Limb (tissue), 2 donors: ENCODE measurements around the gene KCNJ5.

Experiments
- DNase-seq, 2 donors: peaks; one replicate each; pipeline ENCODE4 v3.0.0-alpha.2; 2016; ENCODE audit errors: extremely low spot score in 2 of 2

Gene KCNJ5

DNA sequence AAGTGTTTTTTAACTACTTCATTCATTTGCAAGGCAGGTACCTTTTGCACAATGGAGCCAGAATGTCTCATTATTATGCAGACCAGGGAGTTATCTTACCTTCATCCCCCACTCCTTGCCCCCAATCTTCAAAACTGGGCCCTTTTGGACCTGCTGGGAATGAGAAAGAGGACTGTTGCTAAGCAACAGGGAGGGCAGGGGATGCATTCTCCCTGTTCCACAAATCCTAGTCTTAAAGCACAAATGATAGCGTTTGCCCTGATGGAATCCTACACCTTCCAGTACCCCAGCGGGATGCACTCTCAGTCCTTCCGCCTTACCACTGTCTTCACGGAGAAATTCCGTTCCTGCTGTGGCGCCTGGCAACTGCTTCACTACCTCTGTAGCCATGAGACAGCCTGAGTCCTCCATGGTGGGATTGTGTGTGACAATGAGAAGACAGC is 20.0 kb upstream of the KCNJ5 start:
- DNase-seq, result no peak

DNA sequence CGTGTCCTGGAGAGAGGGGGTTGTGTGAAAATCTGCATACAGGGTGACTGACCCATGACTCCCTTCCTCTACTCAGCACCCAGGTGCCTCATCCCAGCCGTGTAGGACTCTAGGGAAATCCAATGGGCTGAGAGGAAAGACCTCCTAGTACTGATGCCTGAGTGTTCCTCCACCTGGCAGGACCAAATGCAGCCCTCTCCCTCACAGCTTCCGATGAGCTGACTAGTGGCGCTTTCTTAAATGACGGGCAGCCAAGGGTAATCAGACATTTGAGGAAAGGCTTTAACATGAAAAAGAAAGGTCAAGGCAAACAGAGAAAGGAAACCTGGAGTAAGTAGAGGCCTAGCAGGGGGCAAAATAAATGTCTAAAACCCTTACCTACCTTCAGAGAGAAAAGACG is 19.1 kb upstream of the KCNJ5 start:
- no peak for DNase-seq

DNA sequence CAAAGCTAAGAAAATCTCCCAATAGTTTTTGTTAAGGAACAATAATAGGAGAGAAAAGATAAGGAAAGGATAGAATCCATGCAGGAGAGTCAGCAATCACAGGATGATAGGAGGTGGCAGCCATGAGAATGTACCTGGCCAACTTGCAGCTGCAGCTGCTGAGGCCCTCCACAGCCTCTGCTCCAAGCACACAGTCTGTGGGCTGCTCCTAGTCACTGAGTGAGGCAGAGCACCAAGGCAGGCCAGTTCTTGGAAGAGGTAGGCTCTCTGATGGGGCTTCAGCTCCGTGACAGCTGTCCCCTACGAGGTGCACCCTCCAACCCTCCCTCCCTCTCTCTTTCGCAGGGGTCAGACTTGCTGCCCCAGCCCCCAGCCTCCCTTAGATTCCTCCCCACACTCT is 18.6 kb upstream of the KCNJ5 start:
- no peak for DNase-seq

DNA sequence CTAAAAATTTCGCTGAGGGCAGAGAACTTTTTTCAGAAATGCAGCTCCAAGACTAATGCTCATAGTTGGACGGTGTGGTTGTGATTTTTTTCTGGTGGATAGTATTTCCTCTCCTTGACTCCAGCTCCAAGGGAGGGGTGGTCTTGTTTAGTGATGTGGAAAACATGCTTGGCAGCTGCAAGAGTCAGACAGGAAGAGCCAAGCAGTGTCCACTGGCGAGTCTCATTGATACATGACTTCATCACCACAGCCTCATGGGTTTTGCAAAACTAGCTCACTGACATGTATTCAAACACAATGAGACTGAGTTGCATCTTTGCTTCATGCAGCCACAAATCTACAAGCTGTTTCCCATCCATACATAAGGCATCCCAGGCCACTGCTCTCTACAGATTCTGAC is 16.7 kb upstream of the KCNJ5 start:
- peak in 1 of 2 donors; percentile 20 for DNase-seq

DNA sequence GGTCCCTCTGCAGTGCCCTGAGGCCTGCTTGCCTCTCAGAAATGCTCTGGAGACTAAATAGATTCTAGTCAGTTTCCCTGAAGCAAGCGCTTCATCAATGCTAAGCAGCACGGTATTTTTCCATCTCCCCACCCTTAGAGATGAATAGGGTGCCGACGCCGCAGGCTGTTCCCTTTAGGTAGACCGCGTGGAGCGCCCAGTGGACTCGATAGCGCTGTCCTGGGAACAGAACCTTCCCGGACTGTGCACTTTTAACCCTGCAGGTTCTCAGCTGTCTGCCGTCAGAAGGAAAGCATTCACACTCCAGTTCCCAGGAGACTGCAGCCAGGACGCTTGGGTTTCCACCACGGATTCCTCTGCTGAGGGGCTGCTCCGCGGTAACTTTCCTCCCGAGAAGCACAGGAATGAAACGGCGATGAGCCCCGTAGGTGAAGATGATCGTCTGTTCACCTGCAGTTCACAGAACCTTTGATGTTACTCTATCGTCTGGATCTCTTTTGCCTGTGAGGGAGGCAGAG is 15.0 kb upstream of the KCNJ5 start:
- DNase-seq, result no peak

DNA sequence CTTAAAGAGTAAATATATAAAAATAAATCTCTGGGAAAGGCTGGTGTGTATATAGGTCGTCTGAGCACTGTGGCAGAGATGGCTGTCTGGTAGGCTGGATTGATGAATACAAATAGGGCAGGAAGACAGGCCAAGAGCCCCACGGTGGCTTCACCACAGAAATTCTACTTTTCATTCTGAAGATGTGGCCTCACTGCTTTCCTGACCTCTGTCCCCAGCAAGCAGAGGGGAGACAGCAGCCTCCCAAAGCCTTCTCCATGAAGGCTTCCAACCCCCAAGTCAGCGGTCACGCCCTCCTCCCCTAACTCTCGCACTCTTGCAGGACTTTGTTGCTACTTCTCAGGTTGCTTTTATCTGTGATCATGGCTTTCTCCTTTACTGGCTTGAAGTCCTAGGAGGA is 13.4 kb upstream of the KCNJ5 start:
- DNase-seq, result no peak

DNA sequence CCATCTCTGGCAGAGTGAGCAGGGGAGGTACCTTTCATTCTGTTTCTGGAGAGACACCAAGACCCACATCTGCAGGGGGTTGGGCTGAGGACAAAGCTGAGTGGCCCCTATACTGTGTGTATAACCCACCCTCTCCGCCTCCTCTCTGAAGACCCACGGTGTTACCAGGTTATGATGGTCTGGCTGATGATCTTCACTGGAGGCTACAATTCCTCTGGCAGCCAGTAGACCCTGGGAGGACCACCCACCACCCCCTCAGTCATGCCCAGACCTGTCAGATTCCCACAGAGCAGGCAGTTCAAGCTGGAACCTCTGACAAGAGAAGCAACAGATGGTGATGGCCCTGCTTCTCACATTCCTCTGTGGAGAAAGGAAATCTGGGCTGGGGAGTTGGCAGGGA is 12.7 kb upstream of the KCNJ5 start:
- DNase-seq, result no peak

DNA sequence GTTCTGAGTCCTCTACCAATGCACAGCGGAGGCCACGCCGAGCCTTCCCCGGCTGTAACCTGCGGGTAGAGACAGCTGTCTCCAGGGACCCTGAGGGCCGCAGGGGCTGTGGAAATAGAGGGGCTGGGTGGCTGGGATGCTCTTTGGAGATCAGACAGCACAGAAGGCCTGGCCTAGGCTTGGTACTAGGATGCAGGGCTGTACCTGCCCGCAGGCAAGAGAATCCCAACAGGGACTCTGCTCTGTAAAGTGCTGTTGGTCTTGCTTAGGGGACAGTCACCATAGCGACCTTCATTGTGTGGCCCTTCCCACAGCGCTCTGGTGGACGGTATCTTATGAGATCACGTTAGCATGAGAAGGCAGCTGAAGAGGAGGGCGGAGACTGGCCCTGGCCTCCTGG is 11.3 kb upstream of the KCNJ5 start:
- no peak for DNase-seq

DNA sequence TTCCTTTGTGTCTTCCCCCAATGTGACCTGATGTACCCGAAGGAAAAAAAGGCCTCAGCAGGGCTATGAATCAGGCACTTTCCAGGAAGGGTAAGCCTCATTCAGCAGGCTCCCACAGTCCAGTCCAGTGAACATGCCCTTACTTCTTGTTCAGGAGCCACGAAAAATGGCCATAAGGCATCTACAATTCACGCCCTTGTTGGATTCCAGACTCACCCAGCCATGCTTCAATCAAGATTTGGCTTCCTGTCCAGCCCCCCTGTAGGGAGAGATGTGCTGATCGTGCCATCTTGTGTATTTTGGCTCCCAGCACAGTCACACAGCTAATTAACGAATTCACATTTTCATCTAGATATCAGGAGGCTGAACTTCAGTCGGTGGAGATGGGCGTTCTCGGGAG is 9.9 kb upstream of the KCNJ5 start:
- DNase-seq, result no peak

DNA sequence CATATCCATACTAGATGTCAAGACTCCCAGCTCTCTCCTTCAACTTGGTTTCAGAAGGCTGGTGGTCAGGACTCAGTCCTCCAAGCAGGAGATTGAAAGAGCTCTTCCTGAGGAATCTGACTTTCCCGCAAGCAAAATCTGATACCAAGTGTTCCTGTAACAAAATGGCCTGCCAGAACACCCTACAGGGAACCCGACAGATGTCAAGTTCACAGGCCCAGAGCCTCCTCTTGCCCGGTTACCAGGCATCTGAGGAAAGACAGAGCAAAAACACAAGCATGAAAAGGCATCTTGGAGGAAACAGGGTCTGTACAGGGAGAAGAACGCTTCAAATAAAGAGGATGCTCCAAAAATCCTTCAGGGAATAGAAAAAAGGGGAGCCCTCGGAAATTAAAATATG is 8.7 kb upstream of the KCNJ5 start:
- DNase-seq, result no peak

DNA sequence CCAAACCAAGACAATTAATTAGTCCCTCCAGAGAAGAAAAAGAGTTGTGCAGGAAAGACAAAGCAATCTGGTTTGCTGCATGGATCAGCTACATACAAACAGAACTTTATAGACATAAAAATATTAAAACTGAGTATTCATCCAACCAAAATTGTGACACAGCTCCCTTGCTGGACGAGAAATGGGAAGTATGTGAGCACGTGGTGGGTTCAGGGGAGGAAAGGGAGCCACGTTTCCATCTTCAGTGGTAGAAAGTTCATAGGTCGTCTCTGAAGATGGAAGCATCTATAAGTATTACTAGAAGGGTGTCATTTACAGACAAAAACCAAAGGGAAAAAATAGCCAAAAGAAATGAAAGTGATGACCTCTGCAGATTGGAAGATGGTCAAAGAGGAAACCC is 7.1 kb upstream of the KCNJ5 start:
- DNase-seq, result no peak

DNA sequence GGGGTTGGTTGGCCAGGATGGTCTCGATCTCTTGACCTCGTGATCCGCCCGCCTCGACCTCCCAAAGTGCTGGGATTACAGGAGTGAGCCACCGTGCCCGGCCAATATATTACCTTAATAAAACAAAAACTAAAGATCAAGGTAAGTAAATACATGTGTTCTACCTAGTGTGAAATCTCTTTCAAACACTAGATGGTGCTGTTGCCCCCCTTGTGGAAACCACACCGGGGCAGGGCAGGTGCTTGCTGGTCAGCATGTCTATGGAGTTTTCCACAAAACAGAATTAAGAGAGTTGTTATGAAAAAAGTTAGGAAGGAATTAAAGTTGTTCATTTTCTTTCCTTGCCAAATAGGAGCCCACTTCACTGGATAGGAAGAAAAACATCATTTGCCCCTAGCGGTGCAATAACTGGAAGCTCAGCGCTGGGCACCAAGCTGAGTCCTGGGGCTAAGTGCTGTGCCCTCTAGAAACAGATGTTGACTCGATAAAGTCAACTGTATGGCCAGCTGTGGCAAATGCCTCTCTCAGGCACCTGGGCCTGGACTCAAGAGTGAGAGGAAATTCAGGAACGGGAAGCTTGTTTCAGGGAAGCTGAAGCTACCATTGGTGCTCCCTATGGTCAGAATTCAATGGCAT is 6.3 kb upstream of the KCNJ5 start:
- DNase-seq, result peak; percentile 65 to 73

DNA sequence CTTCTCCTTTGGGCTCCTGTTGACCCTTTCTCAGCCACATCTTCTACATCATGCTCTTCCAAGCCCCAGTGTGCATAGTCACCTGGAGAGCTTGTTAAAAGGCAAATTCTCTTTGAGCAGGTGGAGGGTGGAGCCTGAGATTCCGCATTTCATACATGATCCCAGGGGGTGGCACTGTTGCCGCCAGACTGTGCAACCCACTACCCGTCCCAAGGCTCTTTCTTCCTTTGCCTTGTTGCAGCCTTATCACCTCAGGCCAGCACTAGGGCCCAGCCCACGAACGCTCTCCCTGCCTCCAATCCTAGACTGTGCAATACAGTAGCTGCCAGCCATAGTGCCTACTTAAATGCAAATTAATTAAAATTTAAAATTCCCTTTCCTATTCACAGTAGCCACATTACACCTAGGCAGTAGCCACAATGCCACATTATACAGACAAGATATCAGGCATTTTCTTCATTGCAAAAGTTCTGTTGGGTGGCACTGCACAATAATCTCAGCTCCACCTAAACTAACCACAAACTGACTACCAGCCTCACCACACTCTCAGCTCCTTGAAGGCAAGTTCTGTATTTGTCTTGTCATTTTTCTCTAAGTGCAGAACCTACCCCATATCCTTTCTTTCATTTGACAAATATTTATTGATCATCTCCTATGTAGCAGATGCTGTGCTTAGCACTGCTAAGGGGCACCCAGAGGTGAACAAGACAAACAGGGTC is 4.6 kb upstream of the KCNJ5 start:
- no peak for DNase-seq

DNA sequence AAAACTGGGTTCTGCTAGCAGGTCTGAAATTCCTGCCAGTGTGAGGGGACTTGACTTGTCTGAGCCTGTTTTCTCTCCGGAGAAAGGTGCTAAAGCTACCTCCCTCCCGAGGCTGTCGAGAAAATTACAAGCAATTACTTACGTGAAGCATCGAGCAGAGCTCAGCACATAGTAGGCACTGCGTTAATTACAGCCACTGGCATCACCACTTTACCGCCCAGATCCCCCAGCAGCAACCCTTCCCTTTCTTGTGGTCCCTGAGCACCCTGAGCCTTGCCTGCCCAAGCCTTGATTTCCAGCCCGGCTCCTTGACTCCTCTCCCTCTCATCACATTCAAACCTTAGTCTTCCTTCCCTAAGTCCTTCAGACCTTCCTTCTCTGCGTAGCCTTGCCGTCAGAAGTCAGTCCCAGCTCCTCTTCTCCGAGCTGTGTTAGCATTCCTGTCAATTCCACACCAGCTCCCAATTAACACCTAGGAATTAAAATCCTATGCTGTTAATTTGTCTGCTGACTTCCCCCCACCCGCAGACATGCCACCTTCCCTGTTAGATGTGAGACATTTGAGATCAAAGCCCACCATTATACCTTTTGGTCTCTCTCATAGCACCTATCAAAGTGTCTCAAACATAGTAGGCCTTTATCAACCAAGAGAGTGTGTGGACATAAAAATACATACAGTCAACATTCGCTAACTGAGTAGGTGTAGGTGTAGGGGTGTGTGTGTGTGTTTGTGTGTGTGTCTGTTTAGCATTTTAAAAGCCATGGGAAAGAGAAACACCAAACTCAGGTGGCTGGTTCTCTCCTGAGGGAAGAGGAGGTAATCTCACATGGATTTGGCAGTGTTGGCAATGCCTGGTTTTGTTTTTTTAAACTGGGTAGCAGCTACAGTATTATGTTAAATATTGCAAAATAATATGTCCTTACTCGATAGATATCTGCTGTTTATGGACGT is 2.8 kb upstream of the KCNJ5 start:
- DNase-seq, result no peak

DNA sequence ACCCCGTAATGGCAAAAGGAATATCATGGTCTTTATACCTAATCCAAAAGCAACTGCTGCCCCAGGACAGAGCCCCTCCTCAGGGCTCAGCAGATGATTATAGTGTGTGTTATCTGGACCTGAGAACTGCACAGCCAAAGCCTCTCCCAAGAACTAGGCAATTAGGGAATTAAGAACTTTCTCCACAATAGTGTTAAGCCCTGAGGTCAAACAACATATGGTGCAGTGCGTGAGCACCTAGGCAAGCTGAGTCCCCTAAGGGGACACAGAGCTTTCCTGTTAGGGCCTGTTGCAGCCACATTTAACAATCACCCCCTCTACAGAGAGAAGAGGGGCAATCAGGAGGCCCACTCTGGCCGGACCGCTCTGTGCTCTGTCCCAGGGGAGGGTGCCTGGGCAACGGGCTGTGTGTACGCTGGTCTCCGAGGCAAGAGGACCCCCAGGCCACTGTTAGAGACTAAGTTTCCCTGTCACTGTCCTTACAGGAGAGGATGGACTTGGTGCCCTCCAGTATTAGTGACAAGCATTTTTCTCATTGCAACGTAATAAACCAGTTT is 1.4 kb upstream of the KCNJ5 start:
- no peak for DNase-seq

DNA sequence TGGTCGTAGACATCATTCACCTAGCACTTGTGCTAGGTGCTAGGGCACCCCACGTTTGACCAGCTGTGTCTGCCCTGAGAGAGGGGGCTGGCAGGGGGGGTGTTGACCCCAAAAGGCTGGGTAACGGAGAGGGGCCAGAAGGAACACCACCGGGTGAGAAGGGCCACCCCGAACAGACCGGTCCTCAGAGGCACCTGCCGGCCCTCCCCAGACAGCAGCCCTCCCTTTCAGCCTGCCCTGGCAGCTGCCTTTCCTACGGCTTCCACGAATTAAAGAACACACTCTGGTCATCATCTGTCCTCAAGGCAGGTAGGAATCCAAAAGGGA is 977 bp upstream of the KCNJ5 start:
- DNase-seq, result no peak

DNA sequence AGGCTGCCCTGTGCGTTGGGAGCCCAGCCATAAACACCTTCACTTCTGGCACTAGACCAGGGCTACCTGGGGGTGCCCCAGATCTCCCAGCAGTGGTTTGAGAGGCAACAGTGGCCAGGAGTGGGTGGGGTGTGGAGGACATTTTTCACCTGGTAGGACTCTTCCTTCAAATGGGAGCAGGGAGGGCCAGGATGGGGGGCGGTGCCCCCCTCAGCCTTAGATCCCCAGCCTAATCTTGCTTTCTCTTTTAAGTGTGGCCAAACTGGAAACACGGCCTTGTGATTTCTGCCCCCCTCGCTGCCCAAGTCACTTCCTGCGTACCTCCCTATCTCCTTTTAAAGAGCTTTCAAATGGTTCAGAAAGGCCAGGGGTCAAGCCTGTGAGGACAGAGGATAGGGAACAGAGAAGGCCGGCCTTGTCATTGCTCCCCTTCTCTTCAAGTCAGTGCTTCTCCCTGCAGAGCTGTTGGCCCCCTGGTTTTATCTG is 800 bp downstream of the KCNJ5 start:
- no peak for DNase-seq

DNA sequence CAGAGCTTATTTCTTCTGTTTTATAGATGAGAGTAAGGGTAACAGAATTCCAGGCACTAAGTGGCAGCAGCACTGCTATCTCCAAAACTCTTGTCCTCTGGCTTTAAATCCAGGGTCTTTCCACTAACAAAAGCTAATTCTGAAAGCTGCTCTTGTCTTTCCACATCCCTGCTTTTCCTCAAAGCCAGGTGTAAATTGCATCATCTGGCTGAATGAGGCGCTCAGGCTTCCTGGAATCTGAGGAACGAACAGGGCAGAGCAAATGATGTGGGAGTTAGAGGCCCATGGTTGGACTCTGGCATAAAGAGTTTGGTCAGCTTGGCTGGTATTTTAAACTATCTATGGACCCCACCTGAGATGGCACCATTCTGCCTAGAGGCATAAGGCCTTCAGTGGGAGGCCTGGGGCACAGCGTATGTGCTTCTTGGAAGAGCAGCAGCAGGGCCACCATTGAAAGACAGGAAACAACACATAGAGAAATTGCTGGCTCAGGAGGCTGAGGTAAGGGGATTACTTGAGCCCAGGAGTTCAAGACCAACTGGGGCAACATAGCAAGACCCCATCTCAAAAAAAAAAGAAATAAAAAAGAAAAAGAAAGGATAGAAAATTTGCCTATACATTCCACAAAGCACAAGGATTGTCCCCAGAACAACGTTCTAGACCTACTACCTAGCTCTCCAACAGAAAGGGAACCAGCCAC is 1.9 kb downstream of the KCNJ5 start:
- DNase-seq, result no peak

DNA sequence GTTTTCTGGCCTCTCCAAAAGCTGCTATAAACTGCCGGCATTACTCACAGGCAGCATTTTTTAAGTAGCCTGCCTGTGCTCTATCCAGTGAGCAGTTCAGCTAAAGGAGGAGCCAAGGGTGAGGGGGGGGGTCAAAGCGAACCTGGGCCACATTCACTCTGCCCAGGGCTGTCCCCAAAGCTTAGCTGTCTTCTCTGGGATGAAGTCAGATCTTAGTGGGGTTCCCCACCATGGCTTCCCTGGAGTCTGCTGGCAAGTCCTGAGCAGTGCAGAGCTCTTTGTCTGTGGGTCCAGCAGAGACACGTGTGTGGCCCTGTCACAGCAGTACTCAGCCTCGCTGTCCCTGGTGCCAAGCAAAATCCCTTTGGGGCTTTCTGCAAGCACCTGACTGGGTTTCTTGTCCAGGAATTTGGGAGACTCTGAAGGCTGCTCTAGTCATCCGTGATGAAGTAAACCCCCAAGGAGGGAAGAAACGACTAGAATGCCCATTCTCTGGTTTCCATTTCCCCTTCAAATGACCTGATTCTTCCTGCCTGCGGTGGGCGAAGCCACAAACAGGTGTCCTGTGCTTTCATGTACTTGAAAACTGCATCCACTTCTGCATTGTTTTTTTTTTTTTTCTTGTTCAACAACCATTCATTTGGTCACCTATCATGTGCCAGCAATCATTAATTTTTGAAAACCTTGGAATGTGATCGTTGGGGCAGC is 2.6 kb downstream of the KCNJ5 start:
- no peak for DNase-seq

DNA sequence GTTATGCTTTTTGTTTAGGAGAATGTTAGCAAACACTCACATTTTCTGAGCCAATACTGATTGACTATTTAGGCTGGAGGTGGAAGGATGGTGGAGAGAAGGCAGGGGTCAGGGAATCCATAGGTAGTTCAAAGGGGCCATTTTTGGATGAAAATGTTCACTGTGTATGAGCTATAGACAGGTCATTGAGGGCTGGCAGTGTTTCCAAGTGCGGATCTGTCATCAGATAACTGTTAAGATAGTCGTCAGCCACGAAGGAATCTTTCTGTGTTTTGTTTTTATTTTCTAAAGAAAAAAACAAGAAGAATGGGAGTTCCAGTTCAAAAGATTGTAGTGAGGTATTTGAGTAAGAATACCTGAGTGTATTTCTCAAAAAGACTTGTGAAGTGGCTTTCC is 3.1 kb downstream of the KCNJ5 start:
- DNase-seq, result no peak

DNA sequence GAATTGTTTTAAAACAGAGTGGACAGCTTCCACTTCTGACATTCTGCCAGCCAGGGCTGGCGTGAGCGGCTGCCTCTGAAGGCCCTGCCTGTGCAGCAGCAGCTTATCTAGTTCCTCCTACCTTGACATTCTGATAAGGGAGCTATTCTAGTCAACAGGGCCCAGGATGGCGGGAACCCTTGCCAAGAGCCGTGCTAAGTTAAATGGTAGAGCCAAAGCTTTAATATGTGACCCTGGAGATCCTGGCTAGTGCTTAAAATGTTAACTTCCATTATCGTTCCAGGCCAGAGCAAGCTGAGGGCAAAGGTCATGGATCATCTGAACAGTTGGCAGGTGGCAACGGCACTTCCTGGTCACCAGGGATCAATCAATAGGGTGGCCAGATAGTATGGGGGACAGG is 3.5 kb downstream of the KCNJ5 start:
- no peak for DNase-seq
